NCI-H2081 (cell line): ENCODE results near the gene FCRL5.
"Not testable (repeated sequence)": the region's sequence is repeated elsewhere in the genome, so short reads cannot be mapped to it uniquely, and the experiment has no call there.

Experiments
- DNase-seq, 2 experiments: peaks; one replicate each; lab custom pipeline; 2025; lab: John Stamatoyannopoulos, UW

The FCRL5 gene

DNA sequence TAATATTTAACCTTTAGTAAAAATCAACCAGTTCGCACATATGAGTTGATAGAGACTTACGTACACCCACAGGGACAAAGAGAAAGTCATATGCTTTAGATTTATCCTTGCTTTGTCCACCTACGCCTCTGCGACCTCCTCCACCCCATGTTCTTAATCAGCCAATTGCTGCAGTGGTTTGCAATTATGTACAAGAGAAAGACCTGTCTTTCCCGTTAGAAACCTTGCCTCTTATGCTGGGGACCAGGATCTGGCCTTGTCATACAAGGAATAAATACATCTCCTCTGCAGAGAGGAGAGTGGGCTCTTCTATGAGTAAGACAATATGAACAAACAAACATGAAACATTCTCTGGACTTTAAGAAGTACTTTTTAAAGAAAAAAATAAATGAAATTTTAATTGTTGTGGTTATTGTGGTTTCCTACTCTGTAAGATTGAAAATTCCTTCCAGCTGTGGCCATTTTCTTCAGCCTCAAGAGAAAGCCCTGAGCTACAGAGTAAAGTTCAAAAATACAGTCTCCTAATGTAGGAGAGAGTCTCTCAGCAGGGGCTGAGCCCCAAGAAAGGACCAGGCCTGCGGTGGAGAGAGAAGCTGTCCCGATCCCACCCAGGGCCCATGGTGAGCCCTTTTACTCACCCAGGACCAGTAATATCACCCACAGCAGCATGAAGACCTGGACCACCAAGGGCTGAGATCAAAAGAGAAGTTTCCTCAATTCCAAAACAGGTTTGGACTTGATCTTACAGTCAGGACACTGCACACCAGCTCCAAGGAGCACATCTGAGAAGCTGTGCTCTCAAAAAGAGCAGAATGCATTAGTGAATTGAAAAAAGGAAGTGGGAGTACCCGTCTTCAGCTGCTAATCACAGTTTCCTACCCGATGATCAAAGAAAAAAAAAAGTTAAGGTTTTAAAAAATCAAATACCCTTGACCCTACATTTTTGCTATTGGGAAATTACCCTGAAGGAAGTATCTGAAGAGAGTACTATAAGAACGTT lies at the start of gene FCRL5:
Gene FCRL5 (minus strand): TSS at position 822 of the 1,000 bp plus-strand sequence. CDS start 153 bp downstream, at position 669.
- DNase-seq, result no peak

DNA sequence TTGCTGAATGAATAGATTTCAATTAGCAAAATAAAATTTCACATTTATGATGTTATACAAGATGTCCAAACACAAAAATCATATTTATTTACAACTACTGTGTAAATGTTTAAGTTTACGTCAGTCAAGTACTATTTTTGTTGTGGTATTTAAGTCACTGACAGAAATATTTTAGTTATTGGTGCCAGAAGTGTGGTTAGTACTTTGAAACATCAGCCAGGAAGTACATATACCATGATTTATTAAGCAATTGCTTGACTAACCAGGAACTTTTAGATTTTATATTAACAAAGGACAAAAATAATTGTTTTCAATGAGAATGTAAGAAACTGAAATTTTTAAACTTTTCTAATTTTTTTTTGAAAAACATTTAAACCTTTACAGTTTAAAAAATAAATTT lies 47.9 kb upstream of the FCRL5 start:
- DNase-seq, result no peak

- no peak for DNase-seq
Observed at GRCh38 chr1:157597959-157598667, 45.8 kb upstream of the FCRL5 start, which contains the start of gene FCRL4. Gene FCRL4 (minus strand): TSS chr1:157598085. CDS start chr1:157597944, 141 bp downstream.

DNA sequence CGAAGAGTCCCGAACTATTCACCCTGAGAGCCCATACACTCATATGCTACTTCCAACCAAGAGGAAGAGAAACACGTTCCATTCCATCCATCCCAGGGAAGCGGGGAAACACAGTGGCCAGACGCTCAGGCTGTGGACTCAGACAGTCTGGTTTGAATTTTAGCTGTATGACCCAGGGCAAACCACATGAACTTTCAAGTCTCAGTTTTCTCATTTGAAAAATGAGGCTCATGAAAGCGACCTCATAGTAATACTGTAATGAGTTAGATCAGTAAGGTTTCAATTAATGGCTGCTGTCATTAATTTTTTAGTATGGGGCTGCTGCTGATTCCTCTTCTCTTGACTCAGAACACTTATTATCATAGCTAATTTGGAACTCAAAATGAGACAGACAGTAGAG lies 44.1 kb upstream of the FCRL5 start:
- no peak for DNase-seq

- no peak for DNase-seq
Observed at GRCh38 chr1:157595356-157595755, 43.0 kb upstream of the FCRL5 start.

DNA sequence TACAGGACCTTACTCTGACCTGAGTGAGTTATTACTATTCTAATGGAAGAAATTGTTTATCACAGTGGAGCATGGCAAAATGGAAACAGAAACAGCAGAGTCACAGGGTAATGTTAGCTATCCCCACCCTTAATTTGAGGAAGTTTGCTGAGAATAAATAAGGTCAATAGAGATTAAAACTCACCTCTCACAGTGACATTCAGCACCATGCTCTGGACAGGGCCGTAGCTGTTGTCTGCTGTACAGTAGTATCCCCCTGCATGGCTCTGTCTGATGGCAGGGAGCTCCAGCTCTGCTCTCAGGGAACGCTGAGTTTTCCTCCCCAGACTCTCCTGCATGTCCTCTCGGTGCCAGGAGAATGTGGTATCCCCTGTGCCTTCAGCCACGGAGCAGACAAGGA lies 33.7 kb upstream of the FCRL5 start:
- DNase-seq, result no peak

- no peak for DNase-seq
Observed at GRCh38 chr1:157584503-157584902, 32.2 kb upstream of the FCRL5 start.

DNA sequence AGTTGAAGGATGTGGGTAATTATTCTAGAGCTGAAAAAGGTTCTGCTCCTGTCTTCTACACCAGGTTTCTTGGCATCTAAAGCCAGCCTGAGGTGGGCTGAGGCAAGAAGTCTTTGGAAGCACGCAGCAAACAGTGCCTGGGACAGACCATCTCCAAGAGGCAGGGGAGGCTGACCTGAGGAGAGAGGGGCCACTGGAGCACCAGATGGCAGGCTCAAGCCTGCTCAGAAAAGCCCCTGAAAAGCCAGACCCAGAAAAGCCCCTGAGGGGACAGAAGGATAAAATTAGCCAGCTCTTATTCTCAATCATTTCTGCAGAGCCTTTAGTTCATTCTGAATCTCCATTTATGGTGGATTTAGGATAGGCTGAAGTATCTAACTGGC lies 28.5 kb upstream of the FCRL5 start:
- no peak for DNase-seq

DNA sequence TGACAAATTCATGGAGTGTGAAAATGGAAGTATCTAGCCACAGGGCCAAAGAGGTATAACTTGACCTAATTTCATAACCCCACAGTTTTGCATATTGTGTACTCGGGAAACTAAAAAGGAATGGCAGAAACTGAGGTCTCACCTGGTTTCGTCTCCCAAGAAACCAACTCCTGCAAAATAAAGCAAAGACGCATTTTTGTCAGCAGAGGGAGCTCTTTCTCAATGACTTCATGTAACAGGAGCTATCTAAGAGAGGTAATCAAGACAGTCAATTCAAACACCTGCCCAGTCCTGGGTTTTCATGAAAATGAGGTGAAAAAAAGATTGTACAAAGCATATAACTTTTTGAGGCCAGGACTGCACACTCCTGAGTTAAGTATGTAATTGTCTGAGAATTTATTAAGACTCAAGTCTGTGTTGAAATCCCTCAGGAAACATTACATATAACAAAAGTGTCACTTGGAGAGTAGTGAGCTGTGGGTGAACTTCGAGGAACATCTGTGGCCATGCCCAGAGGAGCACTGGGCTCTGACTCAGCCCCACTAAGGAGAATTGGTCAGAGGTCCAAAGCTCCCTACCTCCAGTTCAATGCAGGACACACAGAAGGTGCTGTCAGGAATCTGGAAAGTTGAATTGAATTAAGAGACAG lies 28.0 kb upstream of the FCRL5 start:
- DNase-seq, result peak; percentile 52 to 54

DNA sequence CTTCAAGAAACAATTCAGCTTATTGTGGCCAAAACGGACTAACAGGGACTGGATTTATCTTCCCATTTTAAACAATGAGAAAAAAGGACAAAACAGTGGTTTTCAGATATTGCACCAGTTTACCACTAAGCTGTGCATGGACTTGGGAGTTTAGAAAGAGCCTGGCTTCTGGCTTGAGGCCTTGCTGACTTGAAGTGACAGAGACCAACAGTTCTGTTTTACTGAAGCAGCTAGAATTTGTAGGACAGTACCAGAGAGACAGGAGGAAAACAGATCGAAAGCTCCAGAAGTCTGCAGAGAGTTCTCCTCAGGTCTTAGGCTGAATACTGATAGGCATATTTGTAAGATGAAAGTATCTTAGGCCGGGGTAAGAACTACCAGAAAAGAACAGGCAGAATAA lies 25.1 kb upstream of the FCRL5 start:
- DNase-seq, result no peak

GRCh38 chr1:157575744-157576143 lies 23.4 kb upstream of the FCRL5 start:
- DNase-seq, result no peak

- DNase-seq, result no peak
Observed at GRCh38 chr1:157574836-157575235, 22.5 kb upstream of the FCRL5 start.

DNA sequence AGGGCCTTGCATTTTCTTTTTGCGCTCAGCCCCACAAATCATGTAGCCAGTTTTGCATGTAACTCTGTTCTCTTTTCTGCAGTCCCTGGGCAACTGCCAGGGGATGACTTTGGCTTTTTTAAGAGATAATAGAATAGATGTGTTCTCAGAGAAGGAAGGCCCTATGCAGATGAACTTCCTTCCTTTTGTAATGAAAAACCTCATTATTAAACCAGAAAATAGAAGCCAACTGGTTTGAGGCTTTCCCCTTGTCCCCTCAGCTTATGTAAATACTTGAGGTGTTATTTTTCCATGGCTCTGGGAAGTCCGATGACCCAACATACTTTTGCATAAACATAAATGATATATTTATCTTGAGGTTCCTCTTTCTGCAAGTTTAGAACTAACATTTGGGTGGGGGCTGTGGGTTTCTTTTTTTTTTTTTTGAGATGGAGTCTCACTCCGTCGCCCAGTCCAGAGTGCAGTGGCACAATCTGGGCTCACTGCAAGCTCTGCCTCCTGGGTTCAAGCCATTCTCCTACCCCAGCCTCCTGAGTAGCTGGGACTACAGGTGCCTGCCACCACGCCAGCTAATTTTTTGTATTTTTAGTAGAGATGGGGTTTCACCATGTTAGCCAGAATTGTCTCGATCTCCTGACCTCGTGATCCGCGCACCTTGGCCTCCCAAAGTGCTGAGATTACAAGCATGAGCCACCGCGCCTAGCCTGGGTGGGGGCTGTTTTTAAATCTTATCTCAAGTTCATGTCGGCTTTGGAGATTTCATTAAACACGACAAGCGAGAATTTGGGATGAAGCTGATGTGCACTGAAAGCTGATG lies 14.4 kb upstream of the FCRL5 start:
- no peak for DNase-seq

GRCh38 chr1:157562515-157562914 lies 10.2 kb upstream of the FCRL5 start:
- DNase-seq, result no peak

GRCh38 chr1:157558119-157558518 lies 5.8 kb upstream of the FCRL5 start:
- no peak for DNase-seq

- DNase-seq, result not testable (repeated sequence)
Observed at GRCh38 chr1:157548081-157548480, 4.2 kb downstream of the FCRL5 start.

DNA sequence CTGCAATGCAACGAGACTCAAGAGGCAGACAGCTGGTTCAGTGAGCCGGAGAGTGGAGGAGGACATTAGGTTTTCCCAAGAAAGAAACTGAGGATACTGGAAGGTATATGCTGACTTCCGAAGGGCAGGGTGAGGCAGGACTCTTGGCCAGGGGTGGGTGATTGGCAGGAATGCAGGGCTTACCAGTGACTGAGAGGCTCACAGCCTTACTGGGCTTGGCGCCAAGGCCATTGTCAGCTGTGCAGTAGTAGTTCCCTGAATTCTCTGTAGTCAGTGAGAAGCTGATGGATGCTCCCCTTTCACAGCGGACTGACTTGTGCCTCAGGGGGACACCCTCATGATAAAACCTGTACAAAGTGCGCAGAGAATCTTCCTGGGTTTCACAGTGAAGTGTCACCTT lies 9.6 kb downstream of the FCRL5 start:
- DNase-seq, result no peak

DNA sequence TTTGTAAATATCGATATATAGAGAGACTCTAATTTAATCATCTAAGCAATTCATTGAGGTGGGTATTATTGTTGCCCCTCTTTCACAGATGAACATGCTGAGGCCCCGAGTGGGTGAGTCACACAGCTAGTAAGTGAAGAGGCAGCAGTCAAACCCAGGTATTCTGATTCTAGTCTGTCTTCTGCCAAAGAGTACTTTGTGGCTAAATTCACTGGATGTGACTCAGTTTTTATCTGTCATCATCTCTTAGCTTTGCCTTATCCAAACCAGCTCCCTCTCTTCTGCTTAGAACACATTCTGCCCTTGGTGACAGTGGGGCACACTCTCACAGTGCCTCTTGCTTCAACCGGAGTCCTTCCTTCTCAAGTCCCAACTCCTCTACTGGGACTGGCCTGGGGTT lies 11.5 kb downstream of the FCRL5 start:
- DNase-seq, result no peak

DNA sequence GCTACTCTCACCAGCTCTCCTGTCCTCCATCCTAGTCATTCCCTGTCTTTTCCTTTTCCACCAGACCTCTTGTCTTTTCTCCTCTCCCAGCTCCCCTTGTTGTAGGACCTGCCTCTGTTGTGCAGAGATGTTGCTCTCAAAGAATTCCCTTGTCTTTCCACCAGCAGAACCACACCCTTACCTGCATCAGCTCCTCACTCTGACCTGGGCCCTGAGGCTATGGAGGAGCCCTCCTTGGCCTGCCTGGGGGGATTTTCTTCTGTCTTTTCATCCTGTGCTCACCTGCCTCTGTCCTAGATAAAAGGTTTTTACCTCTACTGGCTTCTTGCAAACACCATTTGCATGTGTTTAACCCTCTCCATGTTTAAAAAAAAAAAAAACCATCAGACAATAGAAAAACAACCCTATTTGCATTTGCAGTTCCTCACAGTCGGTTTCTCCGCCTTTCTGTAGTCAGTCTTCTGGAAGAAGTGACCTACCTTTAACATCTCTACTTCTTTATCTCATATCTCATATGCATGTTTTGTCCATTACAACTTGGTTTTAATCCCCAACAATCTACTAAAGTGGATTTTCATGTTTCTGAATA lies 12.1 kb downstream of the FCRL5 start:
- no peak for DNase-seq

GRCh38 chr1:157539568-157539967 lies 12.7 kb downstream of the FCRL5 start:
- DNase-seq, result no peak

- DNase-seq, result no peak
Observed at GRCh38 chr1:157532569-157532968, 19.7 kb downstream of the FCRL5 start.
